Parathyroid adenoma (tissue), 2 donors: ENCODE data around the gene STXBP6.

Source experiments
- H2AFZ ChIP-seq: fragments of 300-600 bp; sonication (generic); one replicate; pipeline ENCODE4 v1.7.0; 2017; ENCODE audit warnings: antibody characterized with exemption, mild to moderate bottlenecking
- H3K27ac ChIP-seq: fragments of 300-600 bp; sonication (generic); one replicate; pipeline ENCODE4 v1.7.0; 2017
- H3K27me3 ChIP-seq: fragments of 300-600 bp; sonication (generic); one replicate; pipeline ENCODE4 v1.7.0; 2017; ENCODE audit warnings: low read length; ENCODE audit not compliant: control insufficient read depth, insufficient read depth
- H3K36me3 ChIP-seq: fragments of 300-600 bp; sonication (generic); one replicate; pipeline ENCODE4 v1.7.0; 2017; ENCODE audit warnings: low read length; ENCODE audit not compliant: control insufficient read depth, insufficient read depth
- H3K4me1 ChIP-seq: fragments of 300-600 bp; sonication (generic); one replicate; pipeline ENCODE4 v1.7.0; 2017; ENCODE audit warnings: control low read depth
- H3K4me2 ChIP-seq: fragments of 300-600 bp; sonication (generic); one replicate; pipeline ENCODE4 v1.7.0; 2017; ENCODE audit warnings: low read length
- H3K4me3 ChIP-seq: fragments of 300-600 bp; sonication (generic); one replicate; pipeline ENCODE4 v1.7.0; 2017; ENCODE audit warnings: low read depth, low read length
- H3K79me2 ChIP-seq: fragments of 300-600 bp; sonication (generic); one replicate; pipeline ENCODE4 v1.7.0; 2017; ENCODE audit warnings: control low read depth
- H3K9ac ChIP-seq: fragments of 300-600 bp; sonication (generic); one replicate; pipeline ENCODE4 v1.7.0; 2017; ENCODE audit warnings: mild to moderate bottlenecking
- H3K9me3 ChIP-seq: fragments of 300-600 bp; sonication (generic); one replicate; pipeline ENCODE4 v1.7.0; 2017; ENCODE audit warnings: low read length; ENCODE audit not compliant: control insufficient read depth
- TF ChIP-seq, protein P1 (sequence below): fragments of 300-600 bp; sonication (generic); IDR thresholded peaks from one replicate; pipeline ENCODE4 v1.7.0; 2017; ENCODE audit warnings: antibody characterized with exemption, mild to moderate bottlenecking
- donor health status: primary hyperparathyroidism.

The STXBP6 gene

DNA sequence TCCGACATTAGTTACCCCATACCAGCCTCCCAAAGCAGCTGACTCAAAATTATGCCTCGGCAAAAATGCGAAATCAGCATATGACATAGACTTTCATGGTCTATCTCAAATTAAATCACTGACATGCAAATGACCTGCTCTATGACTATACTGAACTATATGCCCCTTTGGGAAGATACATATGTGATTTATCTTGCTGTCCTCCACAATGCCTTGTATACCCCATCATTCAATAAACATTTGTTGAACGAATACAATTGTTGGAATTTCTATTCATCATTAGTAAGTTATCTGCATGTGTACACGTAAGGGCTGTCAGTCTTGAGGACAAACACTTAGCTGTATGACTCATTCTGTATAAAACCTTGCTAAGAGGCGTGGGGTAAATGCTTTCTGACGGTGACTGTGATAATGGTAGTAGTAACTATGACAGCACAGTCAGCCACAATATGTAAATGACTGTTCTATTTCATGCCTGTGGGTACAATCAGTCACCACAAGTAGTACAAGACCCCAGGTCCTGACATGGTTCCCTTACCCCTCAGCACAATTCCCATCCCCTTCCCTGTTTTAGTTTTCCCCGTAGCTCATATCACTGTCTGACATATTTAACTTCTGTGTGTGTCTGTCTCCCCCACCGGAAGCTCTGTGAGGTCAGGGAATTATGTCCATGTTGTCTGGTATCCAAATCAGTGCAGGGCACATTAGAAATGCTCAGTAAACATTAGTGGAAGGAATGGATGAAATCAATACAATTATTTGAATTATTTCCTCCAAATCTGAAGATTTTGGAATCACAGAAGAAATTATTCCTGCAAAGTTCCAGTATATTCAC lies 42.8 kb downstream of the STXBP6 start:
- Histone ChIP-seq H3K27me3 (no peaks in the 10 kb centered on the region), H3K27ac (peak overlapping the region; percentile 20), H3K4me2 (peak overlapping the region; percentile 31), H3K9me3 (no peaks in the 10 kb centered on the region), H3K79me2 (no peaks in the 10 kb centered on the region), H2AFZ (no peak overlapping the region), H3K4me3 (no peak overlapping the region), H3K4me1 (peaks cover 8% of the 10 kb centered on the region), H3K9ac (no peak overlapping the region), H3K36me3 (no peaks in the 10 kb centered on the region)
- TF ChIP-seq, protein P1, sequence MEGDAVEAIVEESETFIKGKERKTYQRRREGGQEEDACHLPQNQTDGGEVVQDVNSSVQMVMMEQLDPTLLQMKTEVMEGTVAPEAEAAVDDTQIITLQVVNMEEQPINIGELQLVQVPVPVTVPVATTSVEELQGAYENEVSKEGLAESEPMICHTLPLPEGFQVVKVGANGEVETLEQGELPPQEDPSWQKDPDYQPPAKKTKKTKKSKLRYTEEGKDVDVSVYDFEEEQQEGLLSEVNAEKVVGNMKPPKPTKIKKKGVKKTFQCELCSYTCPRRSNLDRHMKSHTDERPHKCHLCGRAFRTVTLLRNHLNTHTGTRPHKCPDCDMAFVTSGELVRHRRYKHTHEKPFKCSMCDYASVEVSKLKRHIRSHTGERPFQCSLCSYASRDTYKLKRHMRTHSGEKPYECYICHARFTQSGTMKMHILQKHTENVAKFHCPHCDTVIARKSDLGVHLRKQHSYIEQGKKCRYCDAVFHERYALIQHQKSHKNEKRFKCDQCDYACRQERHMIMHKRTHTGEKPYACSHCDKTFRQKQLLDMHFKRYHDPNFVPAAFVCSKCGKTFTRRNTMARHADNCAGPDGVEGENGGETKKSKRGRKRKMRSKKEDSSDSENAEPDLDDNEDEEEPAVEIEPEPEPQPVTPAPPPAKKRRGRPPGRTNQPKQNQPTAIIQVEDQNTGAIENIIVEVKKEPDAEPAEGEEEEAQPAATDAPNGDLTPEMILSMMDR = no peak

DNA sequence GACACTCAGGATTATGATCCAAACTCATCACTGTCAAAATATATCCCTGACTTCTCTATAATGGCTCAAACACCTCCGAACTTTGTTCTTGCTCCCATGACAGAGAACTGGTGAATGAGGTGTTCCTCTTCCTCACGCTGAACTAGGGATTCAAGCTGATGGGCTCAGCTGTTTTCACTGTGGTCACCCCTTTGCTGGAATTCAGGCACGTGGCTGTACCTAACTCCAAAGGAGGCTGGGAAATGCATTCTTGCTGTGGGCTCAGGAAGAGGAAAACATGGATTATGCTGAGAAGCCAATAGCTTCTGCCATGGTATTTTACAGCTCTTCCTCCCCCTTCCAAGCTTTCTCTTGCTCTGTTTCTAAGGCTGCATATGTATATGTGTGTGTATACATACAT lies 43.9 kb downstream of the STXBP6 start:
- Histone ChIP-seq H3K36me3 (no peaks in the 10 kb centered on the region), H3K79me2 (no peaks in the 10 kb centered on the region), H3K4me1 (peaks cover 8% of the 10 kb centered on the region), H3K27ac (no peak overlapping the region), H2AFZ (no peak overlapping the region), H3K4me3 (no peak overlapping the region), H3K9ac (no peak overlapping the region), H3K4me2 (no peak overlapping the region), H3K9me3 (no peaks in the 10 kb centered on the region), H3K27me3 (no peaks in the 10 kb centered on the region)
- TF ChIP-seq, protein P1 = no peak

DNA sequence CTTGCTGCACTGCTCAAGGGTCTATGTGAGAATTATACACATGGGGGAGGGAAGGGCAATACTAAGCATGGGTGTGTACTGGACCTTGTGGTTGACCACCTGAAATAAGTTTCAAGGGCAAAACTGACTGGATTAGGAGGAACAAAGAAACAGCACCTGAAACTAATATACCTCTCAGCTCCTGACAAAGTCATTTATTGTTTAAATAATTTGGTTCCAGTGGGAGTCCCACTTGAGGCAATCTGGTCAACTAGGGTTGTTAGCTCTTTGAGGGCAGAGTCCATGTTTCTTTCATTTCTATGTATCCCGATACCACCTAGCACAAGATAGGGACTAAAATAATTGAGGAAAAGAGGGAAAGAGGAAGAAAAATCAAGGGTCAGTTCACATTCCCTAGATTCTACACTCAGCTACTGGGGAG lies 45.5 kb downstream of the STXBP6 start:
- TF ChIP-seq, protein P1 = no peak
- Histone ChIP-seq H2AFZ (no peak overlapping the region), H3K79me2 (no peaks in the 10 kb centered on the region), H3K9me3 (no peaks in the 10 kb centered on the region), H3K36me3 (no peaks in the 10 kb centered on the region), H3K27ac (no peak overlapping the region), H3K9ac (no peak overlapping the region), H3K4me1 (peaks cover 8% of the 10 kb centered on the region), H3K4me2 (no peak overlapping the region), H3K4me3 (no peak overlapping the region), H3K27me3 (no peaks in the 10 kb centered on the region)

DNA sequence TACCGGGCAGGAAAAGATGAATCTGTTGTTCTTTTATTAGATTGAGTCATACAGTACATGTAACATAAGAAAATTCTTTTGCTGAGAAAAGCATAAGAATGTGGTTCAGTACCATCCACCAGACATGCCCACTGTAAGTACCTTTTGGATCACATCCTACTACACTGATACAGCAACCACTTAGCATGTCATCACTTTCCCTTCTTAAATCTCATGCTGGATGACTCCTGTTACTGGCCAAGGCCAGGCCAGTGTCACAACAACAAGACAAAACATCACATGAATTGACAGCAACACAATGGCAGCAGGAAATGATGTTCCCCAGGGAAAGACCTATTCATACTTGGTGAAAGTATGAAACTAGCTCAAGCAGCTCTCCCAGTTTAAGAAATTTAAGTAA lies 46.4 kb downstream of the STXBP6 start:
- H3K9ac ChIP-seq = no peak overlapping the region
- H2AFZ ChIP-seq = no peak overlapping the region
- TF ChIP-seq, protein P1 = no peak
- H3K4me2 ChIP-seq = no peak overlapping the region
- no peak overlapping the region for H3K4me3 ChIP-seq
- no peaks in the 10 kb centered on the region for H3K9me3 ChIP-seq
- no peaks in the 10 kb centered on the region for H3K79me2 ChIP-seq
- peaks cover 8% of the 10 kb centered on the region for H3K4me1 ChIP-seq
- H3K27me3 ChIP-seq = no peaks in the 10 kb centered on the region
- no peaks in the 10 kb centered on the region for H3K36me3 ChIP-seq
- H3K27ac ChIP-seq = no peak overlapping the region

DNA sequence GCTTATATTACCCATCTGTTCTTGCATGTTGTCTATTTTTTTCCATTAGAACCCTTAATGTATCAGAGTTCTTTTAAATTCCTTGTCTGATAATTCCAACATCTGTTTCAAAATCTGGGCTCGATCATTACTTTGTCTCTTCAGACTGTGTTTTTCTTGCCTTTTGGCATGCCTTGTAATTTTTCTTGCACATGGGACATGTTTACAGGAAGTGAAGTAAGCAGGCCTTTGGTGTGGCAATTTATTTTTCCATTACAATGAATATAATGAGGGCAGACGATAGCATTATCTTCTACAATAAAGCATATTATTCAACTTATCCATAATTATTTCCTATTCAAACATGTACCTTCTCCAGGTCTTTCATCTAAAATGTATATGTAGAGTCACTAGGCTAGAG lies 48.3 kb downstream of the STXBP6 start:
- Histone ChIP-seq H3K4me3 (no peak overlapping the region), H2AFZ (no peak overlapping the region), H3K9ac (no peak overlapping the region), H3K27ac (no peak overlapping the region), H3K4me1 (no peaks in the 10 kb centered on the region), H3K9me3 (no peaks in the 10 kb centered on the region), H3K4me2 (no peak overlapping the region), H3K79me2 (no peaks in the 10 kb centered on the region), H3K36me3 (no peaks in the 10 kb centered on the region), H3K27me3 (no peaks in the 10 kb centered on the region)
- TF ChIP-seq, protein P1 = no peak
